ENCODE results near the gene CAMKK1. TPM values are rescaled to one million over a fixed set of nuclear protein-coding genes. Genes with fewer than 3 reads are reported as not detected.

The CAMKK1 gene
- total RNA-seq, 2 donors from 2014 or later: 1.8 to 4.7 TPM

- H3K27ac ChIP-seq: no peak overlapping the region
- no peak for ATAC-seq (ENCODE audit: insufficient number of reproducible peaks, low FRiP score, low read depth)
Observed at GRCh38 chr17:3926860-3927627, 34.2 kb upstream of the CAMKK1 start.

GRCh38 chr17:3925684-3926485 lies 33.0 kb upstream of the CAMKK1 start:
- Histone ChIP-seq H3K4me1 (ENCODE audit: control insufficient read depth in 1 of 2, low read depth in 2 of 2) (peaks cover 3 to 33% of the 10 kb centered on the region in 2 donors), H3K4me3 (no peak overlapping the region), H3K36me3 (peaks cover 3% of the 10 kb centered on the region), H3K27ac (no peak overlapping the region), H3K9me3 (no peaks in the 10 kb centered on the region), H3K27me3 (replicated peaks; ENCODE audit: insufficient read depth) (no peaks in the 10 kb centered on the region)
- TF ChIP-seq CTCF (IDR thresholded peaks at IDR 0.05): no peak
- ATAC-seq (ENCODE audit: insufficient number of reproducible peaks, low FRiP score, low read depth): no peak
- DNase-seq (ENCODE audit: low spot score): no peak

More at GRCh38 chr17:3926860-3927627, 34.2 kb upstream of the CAMKK1 start:
- Histone ChIP-seq H3K4me3 (no peak overlapping the region), H3K36me3 (peaks cover 3% of the 10 kb centered on the region), H3K4me1 (ENCODE audit: control insufficient read depth in 1 of 2, low read depth in 2 of 2) (peaks cover 0 to 21% of the 10 kb centered on the region in 2 donors), H3K27me3 (replicated peaks; ENCODE audit: insufficient read depth) (no peaks in the 10 kb centered on the region), H3K9me3 (no peaks in the 10 kb centered on the region)
- DNase-seq (ENCODE audit: low spot score): no peak
- TF ChIP-seq CTCF (IDR thresholded peaks at IDR 0.05): no peak

GRCh38 chr17:3924512-3925350 lies 31.9 kb upstream of the CAMKK1 start:
- ATAC-seq (ENCODE audit: insufficient number of reproducible peaks, low FRiP score, low read depth): no peak
- H3K27ac ChIP-seq: no peak overlapping the region

GRCh38 chr17:3923466-3924190 lies 30.8 kb upstream of the CAMKK1 start:
- H3K27me3 ChIP-seq (replicated peaks; ENCODE audit: insufficient read depth): no peaks in the 10 kb centered on the region
- no peak for TF ChIP-seq CTCF (IDR thresholded peaks at IDR 0.05)
- ATAC-seq (ENCODE audit: insufficient number of reproducible peaks, low FRiP score, low read depth) (no peak), DNase-seq (ENCODE audit: low spot score) (no peak)
- H3K4me3 ChIP-seq: no peak overlapping the region
- H3K27ac ChIP-seq: no peak overlapping the region
- no peaks in the 10 kb centered on the region for H3K9me3 ChIP-seq
- H3K4me1 ChIP-seq (ENCODE audit: control insufficient read depth in 1 of 2, low read depth in 2 of 2): peaks cover 7 to 47% of the 10 kb centered on the region in 2 donors
- no peaks in the 10 kb centered on the region for H3K36me3 ChIP-seq

More at GRCh38 chr17:3924512-3925350, 31.9 kb upstream of the CAMKK1 start:
- no peak for DNase-seq (ENCODE audit: low spot score)
- no peak for TF ChIP-seq CTCF (IDR thresholded peaks at IDR 0.05)
- Histone ChIP-seq H3K27me3 (replicated peaks; ENCODE audit: insufficient read depth) (no peaks in the 10 kb centered on the region), H3K4me3 (no peak overlapping the region), H3K4me1 (ENCODE audit: control insufficient read depth in 1 of 2, low read depth in 2 of 2) (peaks cover 3 to 38% of the 10 kb centered on the region in 2 donors), H3K9me3 (no peaks in the 10 kb centered on the region), H3K36me3 (no peaks in the 10 kb centered on the region)

Data from thoracic aorta (tissue), 2 donors.